ENCODE results near the gene SNRPA.

DNA sequence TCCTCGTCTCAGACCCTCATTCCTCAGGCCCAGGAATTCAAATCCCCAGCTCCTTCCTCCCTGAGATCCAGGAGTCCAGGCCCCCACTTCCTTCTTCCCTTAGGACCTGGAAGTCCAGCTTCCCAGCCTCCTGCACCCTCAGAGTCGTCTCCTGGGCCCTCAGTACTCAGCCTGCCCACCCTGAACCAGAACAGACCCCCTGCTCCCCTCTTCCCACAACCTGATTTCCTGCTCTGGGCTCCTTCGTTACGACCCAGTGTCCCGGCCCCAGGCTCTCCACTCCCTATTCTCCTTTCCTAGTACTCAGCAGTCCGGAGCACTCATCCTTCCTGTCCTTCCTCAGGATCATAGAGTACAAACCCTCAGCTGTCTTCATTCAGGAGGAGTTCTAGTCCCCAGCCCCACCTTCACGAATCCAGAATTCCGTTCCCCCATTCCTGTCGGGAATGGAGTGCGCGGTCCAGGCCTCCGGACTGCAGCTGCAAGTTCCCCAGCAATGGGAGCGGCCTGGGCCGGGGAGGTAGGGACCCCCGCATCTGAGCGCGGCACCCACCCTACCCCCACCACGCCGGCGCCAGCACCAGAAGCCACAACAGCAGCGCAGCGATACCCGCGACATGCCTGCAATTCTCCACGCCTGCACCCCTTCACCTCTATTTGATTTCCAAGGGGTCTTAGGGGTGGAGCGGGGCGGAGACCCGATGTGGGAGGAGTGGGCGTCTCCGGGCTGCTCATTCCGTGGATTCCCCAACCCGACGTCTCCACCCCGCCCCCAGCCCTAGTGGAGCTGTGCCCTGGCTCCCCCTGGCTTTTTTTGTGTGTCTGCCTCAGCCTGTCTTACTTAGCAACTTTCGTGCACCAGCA is 60.7 kb downstream of the SNRPA start:
- TF ChIP-seq SIN3A (conservative IDR thresholded peaks at IDR 0.05 in 1 of 2, IDR thresholded peaks at IDR 0.05 in 1 of 2; ENCODE audit: low read depth in 1 of 2, low read length in 2 of 2) (no peak), BACH1 (IDR thresholded peaks at IDR 0.05; ENCODE audit: low read length) (no peak), TAF1 (IDR thresholded peaks at IDR 0.05; ENCODE audit: low read depth, low read length) (no peak; the same call in 1 of the 2 replicates), ZNF274 (IDR thresholded peaks at IDR 0.05; ENCODE audit: borderline replicate concordance, extremely low read depth, low read length) (no peak)

All from H1 (cell line).